Measurements from ENCODE around the gene FRMPD4.

Gene FRMPD4

DNA sequence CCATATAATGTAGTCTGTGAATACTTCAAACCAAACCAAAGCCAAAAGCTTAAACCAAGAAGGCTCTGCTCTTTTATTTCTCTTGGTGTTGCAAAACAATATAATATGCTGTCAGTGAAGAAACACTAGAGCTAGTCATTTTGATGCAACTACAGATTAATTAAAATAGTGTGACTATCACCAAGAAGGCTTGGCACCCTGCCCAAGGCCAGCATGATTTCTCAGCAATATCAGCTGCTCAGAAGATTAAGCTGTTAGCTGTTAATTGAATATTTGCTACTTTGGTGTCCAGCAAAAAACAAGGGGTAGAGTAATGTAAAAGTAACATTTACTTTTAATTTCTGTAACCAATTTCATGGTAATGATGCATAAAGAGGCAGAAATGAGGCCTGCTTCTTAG, 548.1 kb downstream of the FRMPD4 start:
- H3K4me3 ChIP-seq (ENCODE audit: control insufficient read depth, low read depth, low read length): no peak overlapping the region
- TF ChIP-seq, protein P1, sequence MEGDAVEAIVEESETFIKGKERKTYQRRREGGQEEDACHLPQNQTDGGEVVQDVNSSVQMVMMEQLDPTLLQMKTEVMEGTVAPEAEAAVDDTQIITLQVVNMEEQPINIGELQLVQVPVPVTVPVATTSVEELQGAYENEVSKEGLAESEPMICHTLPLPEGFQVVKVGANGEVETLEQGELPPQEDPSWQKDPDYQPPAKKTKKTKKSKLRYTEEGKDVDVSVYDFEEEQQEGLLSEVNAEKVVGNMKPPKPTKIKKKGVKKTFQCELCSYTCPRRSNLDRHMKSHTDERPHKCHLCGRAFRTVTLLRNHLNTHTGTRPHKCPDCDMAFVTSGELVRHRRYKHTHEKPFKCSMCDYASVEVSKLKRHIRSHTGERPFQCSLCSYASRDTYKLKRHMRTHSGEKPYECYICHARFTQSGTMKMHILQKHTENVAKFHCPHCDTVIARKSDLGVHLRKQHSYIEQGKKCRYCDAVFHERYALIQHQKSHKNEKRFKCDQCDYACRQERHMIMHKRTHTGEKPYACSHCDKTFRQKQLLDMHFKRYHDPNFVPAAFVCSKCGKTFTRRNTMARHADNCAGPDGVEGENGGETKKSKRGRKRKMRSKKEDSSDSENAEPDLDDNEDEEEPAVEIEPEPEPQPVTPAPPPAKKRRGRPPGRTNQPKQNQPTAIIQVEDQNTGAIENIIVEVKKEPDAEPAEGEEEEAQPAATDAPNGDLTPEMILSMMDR (IDR thresholded peaks at IDR 0.05; ENCODE audit: control insufficient read depth, insufficient read depth, low read depth, low read length, missing control alignments): no peak
- DNase-seq (ENCODE audit: low read depth): no peak

GRCh38 chrX:12690646-12691045, 552.4 kb downstream of the FRMPD4 start:
- TF ChIP-seq, protein P1 (IDR thresholded peaks at IDR 0.05; ENCODE audit: control insufficient read depth, insufficient read depth, low read depth, low read length, missing control alignments): no peak
- DNase-seq (ENCODE audit: low read depth): no peak
- no peak overlapping the region for H3K4me3 ChIP-seq (ENCODE audit: control insufficient read depth, low read depth, low read length)

DNA sequence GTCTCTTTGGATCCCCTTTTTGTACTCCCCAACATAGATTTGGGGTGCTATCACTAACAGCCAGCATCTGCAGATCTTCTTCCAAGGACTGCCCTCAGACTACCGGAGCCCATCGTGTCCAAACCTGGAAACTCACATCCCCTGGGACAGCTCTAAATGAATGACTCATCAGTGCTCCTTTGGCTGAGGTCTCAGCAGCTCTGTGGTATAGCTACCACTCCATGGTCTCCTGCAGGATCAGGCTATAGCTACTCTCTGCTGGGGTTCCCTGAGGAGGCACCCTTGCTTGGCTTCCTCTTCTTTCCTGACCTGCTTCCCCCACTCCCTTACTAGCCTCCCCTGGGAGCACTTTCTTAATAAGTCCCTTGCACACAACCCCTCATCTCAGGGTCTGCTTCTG, 555.5 kb downstream of the FRMPD4 start:
- H3K4me3 ChIP-seq (ENCODE audit: control insufficient read depth, low read depth, low read length): no peak overlapping the region
- DNase-seq (ENCODE audit: low read depth): no peak
- TF ChIP-seq, protein P1 (IDR thresholded peaks at IDR 0.05; ENCODE audit: control insufficient read depth, insufficient read depth, low read depth, low read length, missing control alignments): no peak

DNA sequence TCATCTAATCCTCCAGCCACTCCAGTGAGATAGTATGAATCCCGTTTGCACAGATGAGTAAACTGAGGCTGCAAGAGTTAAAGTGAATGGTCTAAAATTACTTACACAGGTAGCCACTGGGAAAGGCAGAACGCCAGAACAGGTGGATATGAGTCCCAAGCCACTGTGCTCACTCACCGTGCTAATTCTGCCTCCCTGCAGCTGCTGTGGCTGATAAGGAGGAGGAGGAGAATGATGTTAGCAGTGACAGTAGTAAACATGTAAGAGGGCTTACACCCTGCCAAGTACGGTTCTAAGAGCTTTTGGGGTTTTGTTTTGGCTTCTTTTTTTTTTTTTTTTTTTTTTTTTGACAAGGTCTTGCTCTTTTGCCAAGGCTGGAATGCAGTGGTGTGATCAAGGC, 562.5 kb downstream of the FRMPD4 start:
- H3K4me3 ChIP-seq (ENCODE audit: control insufficient read depth, low read depth, low read length): no peak overlapping the region
- TF ChIP-seq, protein P1 (IDR thresholded peaks at IDR 0.05; ENCODE audit: control insufficient read depth, insufficient read depth, low read depth, low read length, missing control alignments): no peak
- no peak for DNase-seq (ENCODE audit: low read depth)

GRCh38 chrX:12701628-12702027, 563.4 kb downstream of the FRMPD4 start:
- no peak overlapping the region for H3K4me3 ChIP-seq (ENCODE audit: control insufficient read depth, low read depth, low read length)
- TF ChIP-seq, protein P1 (IDR thresholded peaks at IDR 0.05; ENCODE audit: control insufficient read depth, insufficient read depth, low read depth, low read length, missing control alignments): peak; percentile 55
- peak; percentile 16 for DNase-seq (ENCODE audit: low read depth)

- TF ChIP-seq, protein P1 (IDR thresholded peaks at IDR 0.05; ENCODE audit: control insufficient read depth, insufficient read depth, low read depth, low read length, missing control alignments): peak; percentile 25
- H3K4me3 ChIP-seq (ENCODE audit: control insufficient read depth, low read depth, low read length): no peak overlapping the region
- DNase-seq (ENCODE audit: low read depth): no peak
These were observed 564.3 kb downstream of the FRMPD4 start for GRCh38 chrX:12702509-12703091.

GRCh38 chrX:12704706-12705105, 566.4 kb downstream of the FRMPD4 start:
- no peak for DNase-seq (ENCODE audit: low read depth)
- no peak overlapping the region for H3K4me3 ChIP-seq (ENCODE audit: control insufficient read depth, low read depth, low read length)
- TF ChIP-seq, protein P1 (IDR thresholded peaks at IDR 0.05; ENCODE audit: control insufficient read depth, insufficient read depth, low read depth, low read length, missing control alignments): no peak
